HEK293T (cell line): ENCODE measurements around the gene HIPK4.

ENCODE experiments used
- CTCF ChIA-PET: fragments of 350-600 bp; formaldehyde crosslinking; extraction: SDS; loops from one replicate; lab custom pipeline; 2021; ENCODE audit warnings: antibody characterized with exemption, inconsistent platforms; lab: Yijun Ruan, JAX
- POLR2A ChIA-PET: fragments of 350-600 bp; formaldehyde crosslinking; extraction: SDS; loops from one replicate; lab custom pipeline; 2020; ENCODE audit warnings: antibody characterized with exemption, inconsistent platforms; lab: Yijun Ruan, JAX
- DNase-seq: peaks from one replicate; pipeline ENCODE4 v3.0.0; 2012; ENCODE audit warnings: mixed read lengths; ENCODE audit errors: extremely low spot score
- ARNT ChIP-seq: fragments of 450-650 bp; IDR thresholded peaks from 2 replicates; pipeline ENCODE4 v1.6.1; 2017; ENCODE audit warnings: mild to moderate bottlenecking
- BHLHE40 ChIP-seq: fragments of 450-650 bp; IDR thresholded peaks from 2 replicates; pipeline ENCODE4 v1.6.1; 2016; ENCODE audit warnings: mild to moderate bottlenecking, moderate library complexity, borderline replicate concordance
- CTBP1 ChIP-seq: fragments of 450-650 bp; IDR thresholded peaks from 2 replicates; pipeline ENCODE4 v1.6.1; 2016; ENCODE audit warnings: borderline replicate concordance
- ELF4 ChIP-seq: fragments of 450-650 bp; IDR thresholded peaks from 2 replicates; pipeline ENCODE4 v1.6.1; 2017; ENCODE audit warnings: antibody characterized with exemption
- FOXA1 ChIP-seq: fragments of 450-650 bp; IDR thresholded peaks from 2 replicates; pipeline ENCODE4 v1.6.1; 2016; ENCODE audit warnings: mild to moderate bottlenecking
- FOXK2 ChIP-seq: fragments of 450-650 bp; IDR thresholded peaks from 2 replicates; pipeline ENCODE4 v1.6.1; 2016; ENCODE audit warnings: mild to moderate bottlenecking
- FOXM1 ChIP-seq: fragments of 450-650 bp; IDR thresholded peaks from 2 replicates; pipeline ENCODE4 v1.6.1; 2017; ENCODE audit warnings: mild to moderate bottlenecking, borderline replicate concordance
- HDGF ChIP-seq: fragments of 450-650 bp; IDR thresholded peaks from 2 replicates; pipeline ENCODE4 v1.6.1; 2017; ENCODE audit warnings: antibody characterized with exemption, borderline replicate concordance
- L3MBTL2 ChIP-seq: fragments of 450-650 bp; conservative IDR thresholded peaks from 2 replicates; pipeline ENCODE4 v1.6.1; 2016; ENCODE audit warnings: mild to moderate bottlenecking
- LEF1 ChIP-seq: fragments of 450-650 bp; IDR thresholded peaks from 2 replicates; pipeline ENCODE4 v1.6.1; 2017; ENCODE audit warnings: mild to moderate bottlenecking, borderline replicate concordance
- NFRKB ChIP-seq: fragments of 450-650 bp; IDR thresholded peaks from 2 replicates; pipeline ENCODE4 v1.6.1; 2016; ENCODE audit warnings: mild to moderate bottlenecking, moderate library complexity
- SP1 ChIP-seq: fragments of 450-650 bp; IDR thresholded peaks from 2 replicates; pipeline ENCODE4 v1.6.1; 2017
- SUZ12 ChIP-seq: fragments of 450-650 bp; IDR thresholded peaks from 2 replicates; pipeline ENCODE4 v1.6.1; 2016; ENCODE audit warnings: mild to moderate bottlenecking
- TARDBP ChIP-seq: fragments of 450-650 bp; IDR thresholded peaks from 2 replicates; pipeline ENCODE4 v1.6.1; 2016
- ZNF384 ChIP-seq: fragments of 450-650 bp; IDR thresholded peaks from 2 replicates; pipeline ENCODE4 v1.6.1; 2016
- TF ChIP-seq, protein P1 (sequence below): fragments of 450-650 bp; IDR thresholded peaks from 2 replicates; pipeline ENCODE4 v1.6.1; 2016

Gene HIPK4

DNA sequence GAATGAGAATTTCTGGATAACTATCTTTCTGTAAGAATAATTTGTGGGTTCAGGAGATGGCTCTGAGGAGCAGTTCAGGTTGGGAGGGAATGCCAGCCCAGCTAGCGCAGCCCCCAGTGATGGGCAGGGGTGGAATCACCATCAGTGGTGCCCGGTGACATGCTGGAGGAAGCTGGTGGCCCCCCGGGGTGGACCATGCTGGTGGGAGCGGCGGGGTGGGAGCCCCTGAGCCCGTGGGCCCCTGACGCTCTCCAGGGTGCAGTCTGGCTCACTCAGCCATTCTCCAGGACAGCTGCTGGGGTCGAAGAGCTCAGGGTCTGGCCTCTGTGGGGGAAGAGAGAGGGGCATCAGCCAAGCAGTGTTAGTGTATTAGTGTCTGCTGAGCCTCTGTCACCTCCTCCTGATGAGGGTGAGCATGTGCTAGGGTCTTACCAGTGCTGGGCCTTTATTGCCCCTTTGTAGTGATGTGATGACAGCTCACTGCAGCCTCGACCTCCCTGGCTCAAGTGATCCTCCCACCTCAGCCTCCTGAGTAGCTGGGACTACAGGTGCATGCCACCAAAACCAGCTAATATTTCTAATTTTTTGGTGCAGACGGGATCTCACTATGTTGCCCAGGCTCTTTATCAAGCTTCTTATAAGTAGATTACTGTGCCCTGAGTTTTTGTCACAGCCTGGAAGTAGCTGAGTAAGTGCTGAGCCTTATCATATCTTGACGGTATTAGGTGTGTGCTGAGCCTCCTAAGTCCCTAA lies 10.4 kb downstream of the HIPK4 start:
- POLR2A ChIA-PET = interaction anchor here (1.2 kb wide), 1 partner anchor 64 kb away, joined by 5 read pairs; no protein-coding TSS in a partner anchor
- TF ChIP-seq L3MBTL2 = no peak
- DNase-seq = no peak
- CTCF ChIA-PET = interaction anchor here (0.7 kb wide), 1 partner anchor 128 kb away, joined by 3 read pairs; no protein-coding TSS in a partner anchor

DNA sequence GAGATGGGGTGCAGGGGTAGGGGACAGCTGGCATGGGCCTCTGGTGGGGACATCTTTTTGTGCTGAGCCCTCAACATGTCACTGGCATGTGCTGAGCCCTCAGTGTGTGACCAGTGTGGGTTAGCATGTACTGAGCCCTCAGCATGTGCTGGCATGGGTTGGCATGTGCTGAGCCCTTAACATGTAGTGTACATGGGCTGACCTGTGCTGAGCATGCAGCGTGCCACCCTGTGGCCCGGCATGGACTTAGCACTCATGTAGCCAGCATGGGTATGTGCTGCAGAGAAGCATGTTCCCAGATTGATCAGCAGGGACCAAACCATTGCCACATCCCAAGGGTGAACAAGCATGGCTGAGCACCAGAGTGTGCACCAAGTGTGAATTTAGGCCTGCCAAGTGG lies 11.5 kb downstream of the HIPK4 start:
- no peak for DNase-seq
- TF ChIP-seq HDGF (no peak), ZNF384 (no peak), SUZ12 (no peak), TARDBP (no peak), BHLHE40 (no peak), LEF1 (no peak), SP1 (no peak), NFRKB (no peak), FOXK2 (no peak), ELF4 (no peak), ARNT (no peak), CTBP1 (no peak), L3MBTL2 (no peak), FOXM1 (no peak), FOXA1 (no peak)
- TF ChIP-seq, protein P1, sequence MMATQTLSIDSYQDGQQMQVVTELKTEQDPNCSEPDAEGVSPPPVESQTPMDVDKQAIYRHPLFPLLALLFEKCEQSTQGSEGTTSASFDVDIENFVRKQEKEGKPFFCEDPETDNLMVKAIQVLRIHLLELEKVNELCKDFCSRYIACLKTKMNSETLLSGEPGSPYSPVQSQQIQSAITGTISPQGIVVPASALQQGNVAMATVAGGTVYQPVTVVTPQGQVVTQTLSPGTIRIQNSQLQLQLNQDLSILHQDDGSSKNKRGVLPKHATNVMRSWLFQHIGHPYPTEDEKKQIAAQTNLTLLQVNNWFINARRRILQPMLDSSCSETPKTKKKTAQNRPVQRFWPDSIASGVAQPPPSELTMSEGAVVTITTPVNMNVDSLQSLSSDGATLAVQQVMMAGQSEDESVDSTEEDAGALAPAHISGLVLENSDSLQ = no peak
- ChIA-PET POLR2A (no interaction called here), CTCF (no interaction called here)

GRCh38 chr19:40377876-40378385 lies 12.1 kb downstream of the HIPK4 start:
- DNase-seq = no peak
- POLR2A ChIA-PET = no interaction called here

DNA sequence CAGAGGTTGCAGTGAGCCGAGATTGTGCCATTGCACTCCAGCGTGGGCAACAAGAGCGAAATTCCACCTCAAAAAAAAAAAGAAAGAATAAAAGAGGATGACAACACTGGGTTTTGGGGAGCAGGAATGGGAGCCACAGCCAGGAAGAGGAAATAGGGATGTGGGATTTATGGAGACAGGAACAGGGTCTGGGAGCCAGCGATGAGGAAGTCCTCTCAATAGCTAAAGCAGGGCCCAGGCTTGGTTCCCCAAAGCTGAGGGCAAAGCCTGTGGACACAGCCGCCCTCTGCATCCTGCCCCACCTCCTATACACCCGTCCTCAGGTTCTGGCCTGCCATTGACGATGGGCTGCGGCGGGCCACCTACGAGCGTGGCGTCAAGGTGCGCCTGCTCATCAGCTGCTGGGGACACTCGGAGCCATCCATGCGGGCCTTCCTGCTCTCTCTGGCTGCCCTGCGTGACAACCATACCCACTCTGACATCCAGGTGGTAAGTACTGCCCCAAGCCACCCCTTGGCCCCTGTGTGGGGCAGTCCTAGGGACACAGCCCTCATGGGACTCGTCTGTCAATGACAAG lies 13.6 kb downstream of the HIPK4 start:
- CTCF ChIA-PET = interaction anchor here (0.6 kb wide), 1 partner anchor 79 kb away, joined by 7 read pairs; no protein-coding TSS in a partner anchor
- DNase-seq = no peak
- POLR2A ChIA-PET = no interaction called here
- no peak for TF ChIP-seq SUZ12
- no peak for TF ChIP-seq NFRKB
- no peak for TF ChIP-seq BHLHE40
- no peak for TF ChIP-seq FOXM1
- TF ChIP-seq, protein P1 = no peak
- no peak for TF ChIP-seq FOXK2
- TF ChIP-seq L3MBTL2 = no peak
- TF ChIP-seq FOXA1 = no peak
- TF ChIP-seq TARDBP = no peak
- TF ChIP-seq HDGF = no peak
- TF ChIP-seq CTBP1 = no peak
- no peak for TF ChIP-seq ZNF384
- no peak for TF ChIP-seq ARNT
- no peak for TF ChIP-seq ELF4
- no peak for TF ChIP-seq SP1
- no peak for TF ChIP-seq LEF1

More at GRCh38 chr19:40377876-40378385, 12.1 kb downstream of the HIPK4 start:
- no peak for TF ChIP-seq NFRKB
- TF ChIP-seq, protein P1 = no peak
- no peak for TF ChIP-seq FOXM1
- TF ChIP-seq ARNT = no peak
- TF ChIP-seq SP1 = no peak
- no peak for TF ChIP-seq TARDBP
- no peak for TF ChIP-seq ELF4
- no peak for TF ChIP-seq ZNF384
- no peak for TF ChIP-seq BHLHE40
- no peak for TF ChIP-seq HDGF
- TF ChIP-seq CTBP1 = no peak
- TF ChIP-seq SUZ12 = no peak
- CTCF ChIA-PET = no interaction called here

GRCh38 chr19:40374084-40374483 lies 15.9 kb downstream of the HIPK4 start:
- ChIA-PET CTCF (no interaction called here), POLR2A (no interaction called here)
- DNase-seq = no peak
- TF ChIP-seq LEF1 = no peak

GRCh38 chr19:40371802-40372122 lies 18.2 kb downstream of the HIPK4 start:
- TF ChIP-seq, protein P1 = no peak
- TF ChIP-seq L3MBTL2 (no peak), HDGF (no peak), SP1 (no peak), BHLHE40 (no peak), LEF1 (no peak), FOXA1 (no peak), TARDBP (no peak), ARNT (no peak), ELF4 (no peak), FOXK2 (no peak), ZNF384 (no peak), NFRKB (no peak), CTBP1 (no peak), FOXM1 (no peak), SUZ12 (no peak)
- CTCF ChIA-PET = no interaction called here
- no peak for DNase-seq
- POLR2A ChIA-PET = interaction anchor here (1.0 to 2.3 kb wide), 2 partner anchors 23 to 71 kb away, joined by 5 to 8 read pairs; partner anchors contain the start of genes C19orf47 and PLD3
